GM21360 (cell line): ENCODE measurements around the gene SCYL3.
"Not testable (repeated sequence)": the region's sequence is repeated elsewhere in the genome, so short reads cannot be mapped to it uniquely, and the experiment has no call there.

ENCODE experiments used
- ATAC-seq: cut with Tn5 transposase; IDR thresholded peaks from one replicate; pipeline ENCODE4 v1.9.1; 2021; ENCODE audit warnings: mild to moderate bottlenecking, moderate library complexity; ENCODE audit not compliant: unreplicated experiment

The SCYL3 gene

GRCh38 chr1:169873582-169874199 is 20.0 kb downstream of the SCYL3 start:
- no peak for ATAC-seq

GRCh38 chr1:169872906-169873305 is 20.8 kb downstream of the SCYL3 start:
- no peak for ATAC-seq

- ATAC-seq, result not testable (repeated sequence)
These were observed 21.7 kb downstream of the SCYL3 start for GRCh38 chr1:169871988-169872387.

- no peak for ATAC-seq
These were observed 24.3 kb downstream of the SCYL3 start for GRCh38 chr1:169869426-169869825.

GRCh38 chr1:169868978-169869377 is 24.7 kb downstream of the SCYL3 start:
- ATAC-seq, result no peak

- no peak for ATAC-seq
These were observed 26.6 kb downstream of the SCYL3 start for GRCh38 chr1:169867012-169867675.

- ATAC-seq, result no peak
These were observed 27.1 kb downstream of the SCYL3 start for GRCh38 chr1:169866577-169866976.

GRCh38 chr1:169864531-169864930 is 29.2 kb downstream of the SCYL3 start:
- ATAC-seq, result not testable (repeated sequence)

GRCh38 chr1:169860750-169861149 is 32.9 kb downstream of the SCYL3 start:
- no peak for ATAC-seq

- ATAC-seq, result no peak
These were observed 33.5 kb downstream of the SCYL3 start for GRCh38 chr1:169860187-169860586.

GRCh38 chr1:169859001-169859400 is 34.7 kb downstream of the SCYL3 start:
- ATAC-seq, result no peak

GRCh38 chr1:169858467-169858866 is 35.2 kb downstream of the SCYL3 start:
- ATAC-seq, result no peak

- ATAC-seq, result no peak
These were observed 40.4 kb downstream of the SCYL3 start for GRCh38 chr1:169853341-169853740.

GRCh38 chr1:169849346-169850022 is 44.2 kb downstream of the SCYL3 start:
- ATAC-seq, result no peak

- no peak for ATAC-seq
These were observed 45.2 kb downstream of the SCYL3 start for GRCh38 chr1:169848456-169848855.

- ATAC-seq, result no peak
These were observed 48.6 kb downstream of the SCYL3 start for GRCh38 chr1:169844941-169845608.

GRCh38 chr1:169838942-169839341 is 54.8 kb downstream of the SCYL3 start:
- no peak for ATAC-seq

GRCh38 chr1:169836198-169836597 is 57.5 kb downstream of the SCYL3 start:
- no peak for ATAC-seq

- ATAC-seq, result no peak
These were observed 58.0 kb downstream of the SCYL3 start for GRCh38 chr1:169835647-169836046.

- no peak for ATAC-seq
These were observed 58.8 kb downstream of the SCYL3 start for GRCh38 chr1:169834869-169835268.

- ATAC-seq, result no peak
These were observed 60.4 kb downstream of the SCYL3 start for GRCh38 chr1:169833179-169833901.
